HG03457 (cell line): Measurements from ENCODE around the gene TANC1.
"Not testable (repeated sequence)": the region's sequence is repeated elsewhere in the genome, so short reads cannot be mapped to it uniquely, and the experiment has no call there.

Source experiments
- ATAC-seq: cut with Tn5 transposase; IDR thresholded peaks from one replicate; pipeline ENCODE4 v1.9.1; 2021; ENCODE audit warnings: moderate number of reproducible peaks; ENCODE audit not compliant: unreplicated experiment

Gene TANC1

GRCh38 chr2:159082119-159082518 lies 113.7 kb downstream of the TANC1 start:
- no peak for ATAC-seq

GRCh38 chr2:159084384-159085370 lies 116.2 kb downstream of the TANC1 start:
- ATAC-seq: no peak

DNA sequence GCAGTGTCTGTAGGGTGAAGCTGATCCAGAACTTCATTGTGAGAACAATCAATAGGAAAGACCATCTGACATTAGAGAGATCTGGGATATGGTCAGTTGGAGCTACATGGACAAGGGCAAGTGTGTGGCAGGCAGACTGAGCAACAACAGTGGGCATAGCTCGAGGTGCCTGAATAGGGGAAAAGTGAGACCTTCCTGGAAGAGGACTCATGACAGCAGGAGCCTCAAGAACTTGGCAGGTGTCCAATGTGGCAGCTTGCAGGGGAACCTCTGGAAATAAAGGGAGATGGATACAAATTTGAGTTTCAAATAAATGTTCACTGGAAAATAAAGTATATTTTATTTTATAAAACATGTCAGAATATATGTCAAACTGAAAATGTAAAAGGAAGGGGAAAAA lies 117.9 kb downstream of the TANC1 start:
- ATAC-seq: no peak

- ATAC-seq: no peak
Measured at GRCh38 chr2:159086826-159087225, 118.4 kb downstream of the TANC1 start.

- no peak for ATAC-seq
Measured at GRCh38 chr2:159088906-159089305, 120.5 kb downstream of the TANC1 start.

DNA sequence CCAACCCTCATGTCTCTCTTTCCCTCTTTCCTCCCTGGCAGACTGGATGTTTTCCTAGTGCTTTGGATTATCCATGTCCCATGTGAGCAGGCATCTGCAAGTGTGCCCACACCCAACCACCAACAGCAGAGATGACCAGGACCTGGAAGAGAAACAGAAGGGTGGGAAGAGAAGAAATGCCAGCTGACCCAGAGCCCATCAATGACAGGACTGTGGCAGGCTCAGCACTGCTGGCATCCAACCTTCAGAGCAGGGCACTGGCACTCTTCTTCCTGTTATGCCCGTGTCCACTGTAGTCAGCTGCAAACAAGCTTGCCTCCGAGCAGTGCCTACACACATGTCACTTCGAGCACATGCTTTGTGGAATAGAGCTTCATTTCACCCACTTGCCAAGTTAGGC lies 121.1 kb downstream of the TANC1 start:
- no peak for ATAC-seq

DNA sequence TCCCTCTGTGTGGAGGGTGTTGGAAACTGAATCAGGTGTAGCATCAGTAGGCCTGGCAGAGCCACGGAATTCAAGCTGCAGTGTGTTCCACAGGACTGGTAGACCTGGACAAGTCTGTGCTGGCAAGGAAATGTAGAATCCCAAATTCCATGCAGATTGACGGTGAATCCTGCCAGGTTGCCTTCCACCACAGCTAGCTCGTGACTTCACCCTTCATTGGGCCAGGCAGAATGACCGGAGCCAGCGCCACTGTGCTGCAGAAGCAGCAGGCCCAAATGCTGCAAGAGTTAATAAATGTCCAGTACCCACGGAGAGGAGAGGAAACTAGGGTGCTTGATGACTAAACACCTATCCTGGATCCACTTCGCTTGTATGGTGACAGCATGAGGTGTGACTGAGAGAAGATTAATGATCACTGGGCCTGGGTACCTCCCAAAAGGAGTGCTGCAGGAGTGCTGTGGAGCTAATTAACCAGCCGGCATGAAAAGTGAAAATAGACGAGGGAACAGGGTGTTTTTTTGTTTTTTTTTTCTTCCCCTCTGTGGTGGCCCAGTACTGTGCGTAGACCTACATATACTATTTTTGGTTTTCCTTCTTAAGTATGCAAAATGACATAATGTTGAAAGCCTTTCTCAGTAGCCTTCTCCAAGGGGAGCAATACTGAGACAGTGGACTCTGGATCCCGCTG lies 122.2 kb downstream of the TANC1 start:
- ATAC-seq: no peak

GRCh38 chr2:159091381-159091780 lies 122.9 kb downstream of the TANC1 start:
- no peak for ATAC-seq

DNA sequence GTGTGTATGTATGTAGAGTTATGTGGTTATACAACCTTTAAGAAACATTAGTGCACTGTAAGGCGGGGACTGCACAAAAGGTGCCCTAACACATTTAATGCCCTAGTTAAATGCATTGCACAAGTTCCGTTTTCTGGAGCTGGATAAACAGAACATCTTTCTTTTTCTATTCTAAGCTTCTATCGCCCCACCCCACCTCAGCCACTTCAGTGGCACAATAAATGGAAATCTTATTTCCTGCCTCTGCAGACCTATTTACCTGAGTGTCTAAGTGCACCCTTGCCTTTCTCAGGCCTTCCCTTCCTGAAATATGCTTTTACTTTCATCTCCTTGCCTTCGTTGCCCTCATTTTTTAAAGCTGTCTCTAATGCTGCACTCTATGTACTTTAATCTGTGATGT lies 123.5 kb downstream of the TANC1 start:
- no peak for ATAC-seq

- no peak for ATAC-seq
Measured at GRCh38 chr2:159093497-159093896, 125.1 kb downstream of the TANC1 start.

GRCh38 chr2:159094173-159094737 lies 125.8 kb downstream of the TANC1 start:
- no peak for ATAC-seq

GRCh38 chr2:159095813-159096212 lies 127.4 kb downstream of the TANC1 start:
- no peak for ATAC-seq

DNA sequence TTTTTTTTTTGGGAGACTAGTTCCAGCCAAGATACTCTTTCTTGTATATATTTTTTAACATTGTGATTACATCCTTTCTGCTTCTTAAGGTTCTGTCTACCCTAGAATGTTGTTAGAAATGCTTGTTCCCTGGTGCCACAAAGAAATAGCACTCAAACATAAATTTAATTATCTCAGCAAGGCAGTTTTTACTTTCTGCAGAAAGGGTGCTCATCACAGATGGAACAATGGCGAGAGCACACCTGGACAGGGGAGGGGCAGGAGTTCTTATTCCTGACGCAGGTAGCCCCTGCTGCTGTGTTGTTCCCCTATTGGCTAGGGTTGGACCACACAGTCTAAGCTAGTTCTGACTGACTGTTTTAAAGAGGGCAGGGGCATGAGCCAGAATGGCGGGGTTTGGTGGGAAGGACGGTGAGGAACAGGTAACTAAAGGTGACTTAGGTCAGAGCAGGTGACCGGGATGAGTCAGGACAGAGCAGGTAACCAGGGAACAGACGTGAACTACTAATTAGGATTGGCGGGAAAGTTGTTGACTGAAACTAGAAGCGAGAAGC lies 127.9 kb downstream of the TANC1 start:
- not testable (repeated sequence) for ATAC-seq

GRCh38 chr2:159096901-159097300 lies 128.5 kb downstream of the TANC1 start:
- no peak for ATAC-seq

- no peak for ATAC-seq
Measured at GRCh38 chr2:159098361-159098760, 129.9 kb downstream of the TANC1 start.

DNA sequence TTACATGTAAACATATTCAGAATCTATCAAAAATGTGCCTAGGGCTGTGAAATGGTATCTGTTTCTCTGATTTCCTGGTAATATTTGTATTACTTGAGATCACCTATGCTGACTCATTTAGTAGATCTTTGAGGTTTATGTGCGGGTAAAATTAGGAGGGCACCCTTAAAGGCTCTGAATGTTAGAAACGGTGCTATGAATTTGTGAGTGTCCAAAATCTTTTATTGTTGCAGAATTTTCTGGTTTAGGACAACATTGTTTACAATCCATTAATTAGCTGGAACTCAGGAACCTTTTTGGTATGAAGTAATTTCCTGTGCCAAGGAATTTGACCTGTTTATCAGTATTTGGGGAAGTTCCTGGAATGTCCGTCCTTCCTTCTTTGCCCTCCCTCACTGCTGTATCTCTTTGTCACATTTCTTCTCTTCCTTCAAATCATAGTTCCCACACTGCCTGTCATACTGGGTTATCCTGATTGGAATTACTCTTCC lies 130.5 kb downstream of the TANC1 start:
- no peak for ATAC-seq

DNA sequence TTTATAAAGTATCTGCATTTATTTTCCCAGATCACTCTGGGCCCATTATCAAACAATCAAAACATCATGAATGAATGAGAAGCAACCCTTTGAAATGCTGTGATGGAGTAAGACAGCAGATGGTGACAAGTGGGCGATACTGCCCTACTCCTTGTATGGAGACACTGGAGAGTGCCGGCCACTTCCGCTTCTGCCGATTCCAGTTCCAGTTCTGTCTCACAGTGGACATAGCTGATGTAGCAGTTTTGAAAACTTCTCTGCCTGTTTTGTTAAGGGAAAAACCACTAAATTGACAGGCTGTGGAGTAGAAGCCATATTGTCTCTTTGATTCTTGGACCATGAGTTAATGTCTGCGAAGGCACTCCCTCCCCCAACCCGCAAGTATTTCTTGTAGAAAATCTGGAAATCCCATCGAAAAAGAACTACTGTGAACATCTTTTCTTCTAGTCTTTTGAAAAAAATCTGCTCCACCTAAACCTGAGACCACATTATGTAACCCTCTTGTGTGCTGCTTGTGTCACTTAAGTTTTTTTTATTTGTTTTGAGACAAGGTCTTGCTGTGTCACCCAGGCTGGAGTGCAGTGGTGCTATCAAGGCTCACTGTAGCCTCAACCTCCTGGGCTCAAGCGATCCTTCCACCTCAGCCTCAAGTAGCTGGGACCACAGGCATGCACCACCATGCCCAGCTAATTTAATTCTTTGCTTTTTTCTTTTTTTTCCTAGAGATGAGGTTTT lies 133.5 kb downstream of the TANC1 start:
- ATAC-seq: no peak

DNA sequence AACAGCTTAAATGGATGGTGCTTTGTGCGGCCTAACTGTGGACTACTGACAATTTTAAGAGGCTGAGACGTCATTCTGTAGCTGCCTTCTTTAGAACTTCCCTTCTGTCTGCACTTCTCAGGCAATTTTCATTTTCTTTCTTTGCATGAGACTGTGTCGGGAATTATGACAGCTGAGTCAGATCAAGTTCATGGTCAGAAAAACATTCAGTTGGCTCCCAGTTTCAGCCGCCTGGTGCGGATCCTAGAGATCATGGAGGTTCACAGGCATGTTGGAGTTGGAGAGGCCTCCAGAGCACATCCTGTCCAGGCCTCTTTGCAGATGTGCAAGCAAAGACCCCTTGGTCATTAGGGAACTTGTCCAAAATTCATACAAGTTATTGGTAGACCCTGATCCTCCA lies 135.0 kb downstream of the TANC1 start:
- ATAC-seq: no peak

DNA sequence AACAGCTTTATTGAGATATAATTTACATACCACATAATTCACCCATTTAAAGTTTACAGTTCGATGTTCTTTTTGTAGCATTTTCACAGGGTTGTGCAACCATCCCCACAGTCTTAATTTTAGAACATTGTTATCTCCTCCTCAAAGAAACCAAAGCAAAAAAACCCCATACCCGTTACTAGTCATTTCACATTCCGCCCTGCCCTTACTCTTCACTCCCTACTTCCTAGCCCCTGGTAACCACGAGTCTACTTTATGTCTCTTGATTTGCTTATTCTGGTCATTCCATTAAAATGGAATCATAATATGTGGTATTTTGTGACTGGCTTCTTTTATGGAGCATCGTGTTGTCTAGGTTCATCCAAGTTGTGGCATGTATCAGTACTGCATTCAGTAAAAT lies 137.7 kb downstream of the TANC1 start:
- ATAC-seq: no peak

GRCh38 chr2:159108181-159108893 lies 139.9 kb downstream of the TANC1 start:
- ATAC-seq: no peak
